ENCODE data around the gene IST1.

IST1 gene

GRCh38 chr16:71919035-71919434 lies 23.7 kb downstream of the IST1 start:
- no peak for DNase-seq (ENCODE audit: low read depth in 2 of 2)

GRCh38 chr16:71920658-71921057 lies 25.3 kb downstream of the IST1 start:
- DNase-seq (ENCODE audit: low read depth in 2 of 2): no peak

- DNase-seq (ENCODE audit: low read depth in 2 of 2): no peak
Measured at GRCh38 chr16:71923941-71924690, 28.8 kb downstream of the IST1 start.

GRCh38 chr16:71924710-71925109 lies 29.4 kb downstream of the IST1 start:
- DNase-seq (ENCODE audit: low read depth in 2 of 2): no peak

- no peak for DNase-seq (ENCODE audit: low read depth in 2 of 2)
Measured at GRCh38 chr16:71927383-71927782, 32.1 kb downstream of the IST1 start.

GRCh38 chr16:71927787-71928186 lies 32.5 kb downstream of the IST1 start:
- no peak for DNase-seq (ENCODE audit: low read depth in 2 of 2)

- no peak for DNase-seq (ENCODE audit: low read depth in 2 of 2)
Measured at GRCh38 chr16:71929048-71929447, 33.7 kb downstream of the IST1 start.

- DNase-seq (ENCODE audit: low read depth in 2 of 2): no peak
Measured at GRCh38 chr16:71930013-71930563, 34.8 kb downstream of the IST1 start.

GRCh38 chr16:71931001-71931400 lies 35.7 kb downstream of the IST1 start:
- DNase-seq (ENCODE audit: low read depth in 2 of 2): no peak

- no peak for DNase-seq (ENCODE audit: low read depth in 2 of 2)
Measured at GRCh38 chr16:71931599-71931998, 36.3 kb downstream of the IST1 start.

GRCh38 chr16:71933017-71933416 lies 37.7 kb downstream of the IST1 start:
- no peak for DNase-seq (ENCODE audit: low read depth in 2 of 2)

GRCh38 chr16:71933913-71934695 lies 38.8 kb downstream of the IST1 start:
- DNase-seq (ENCODE audit: low read depth in 2 of 2): no peak

GRCh38 chr16:71937868-71938510 lies 42.7 kb downstream of the IST1 start:
- no peak for DNase-seq (ENCODE audit: low read depth in 2 of 2)

GRCh38 chr16:71943887-71944286 lies 48.6 kb downstream of the IST1 start:
- DNase-seq (ENCODE audit: low read depth in 2 of 2): no peak

GRCh38 chr16:71945616-71946015 lies 50.3 kb downstream of the IST1 start:
- DNase-seq (ENCODE audit: low read depth in 2 of 2): no peak

- DNase-seq (ENCODE audit: low read depth in 2 of 2): no peak
Measured at GRCh38 chr16:71952825-71953224, 57.5 kb downstream of the IST1 start.

- no peak for DNase-seq (ENCODE audit: low read depth in 2 of 2)
Measured at GRCh38 chr16:71954180-71954579, 58.8 kb downstream of the IST1 start.

- DNase-seq (ENCODE audit: low read depth in 2 of 2): no peak
Measured at GRCh38 chr16:71954699-71955195, 59.4 kb downstream of the IST1 start.

GRCh38 chr16:71956486-71956885 lies 61.2 kb downstream of the IST1 start:
- DNase-seq (ENCODE audit: low read depth in 2 of 2): no peak

- DNase-seq (ENCODE audit: low read depth in 2 of 2): peak; percentile 49 to 73
Measured at GRCh38 chr16:71961066-71962039, 66.0 kb downstream of the IST1 start.

Measured in stimulated activated CD8-positive, alpha-beta memory T cell treated with anti-CD3 and anti-CD28 coated beads, Interleukin-7, amount 100 ng/mL, for 1 hour (primary cell).